ENCODE results near the gene SV2C. TPM values are rescaled to one million over a fixed set of nuclear protein-coding genes. Genes with fewer than 3 reads are reported as not detected.

Gene SV2C
- total and polyA plus RNA-seq, 10 of the 15 experiments (the other 5 are each of a cell fraction or from before 2014, with no cell fraction given): under 0.01 to 1.1 (median 0.63) TPM

DNA sequence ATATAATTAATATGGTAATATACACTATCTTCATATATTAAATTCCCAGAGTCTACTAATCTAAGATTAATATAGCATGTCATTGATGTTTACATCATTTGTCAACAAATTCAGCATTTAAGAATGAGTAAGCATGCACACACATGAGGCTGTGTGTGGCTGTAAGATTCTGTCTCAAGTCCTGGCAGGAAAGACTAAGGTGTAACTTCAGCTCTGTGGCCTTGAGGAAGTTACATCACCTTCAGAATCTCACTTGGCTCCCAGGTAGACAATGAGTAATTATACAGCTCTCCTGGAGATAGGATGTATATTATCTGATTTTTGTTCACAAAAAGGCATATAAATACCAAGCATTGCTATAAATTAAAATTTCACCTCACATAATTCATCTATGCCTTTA lies 200.5 kb downstream of the SV2C start:
- no peaks in the 10 kb centered on the region for H3K79me2 ChIP-seq (ENCODE audit: control insufficient read depth, insufficient read depth, low read length)
- in situ Hi-C loops (cut with MboI): no loop called here
- no peak overlapping the region for H3K4me3 ChIP-seq
- POLR2A ChIA-PET: no interaction called here
- no peaks in the 10 kb centered on the region for H3K4me1 ChIP-seq (ENCODE audit: control insufficient read depth, insufficient read depth, low read length)
- no peaks in the 10 kb centered on the region for H3K36me3 ChIP-seq (ENCODE audit: control insufficient read depth in 2 of 2, insufficient read depth in 2 of 2, low read length in 1 of 2)
- no peak overlapping the region for H2AFZ ChIP-seq (ENCODE audit: control insufficient read depth, low read depth, low read length)
- RAD21 ChIA-PET (ENCODE audit: unreplicated experiment): no interaction called here
- no peak overlapping the region for H3K27ac ChIP-seq (ENCODE audit: control insufficient read depth, insufficient read depth)
- no peaks in the 10 kb centered on the region for H3K27me3 ChIP-seq (replicated peaks in 1 of 2; ENCODE audit: control insufficient read depth in 2 of 2, insufficient read depth in 2 of 2, low read length in 1 of 2)
- no peak overlapping the region for H3K9ac ChIP-seq (ENCODE audit: control insufficient read depth, insufficient read depth, low read length)
- H3K4me2 ChIP-seq (ENCODE audit: control insufficient read depth, insufficient read depth): no peak overlapping the region
- no peaks in the 10 kb centered on the region for H4K20me1 ChIP-seq (ENCODE audit: control insufficient read depth, insufficient read depth)
- FAIRE-seq (no peak), DNase-seq (ENCODE audit: low read depth, low spot score) (no peak), ATAC-seq (no peak)
- SMC1A ChIA-PET (ENCODE audit: uncharacterized antibody, unreplicated experiment): interaction anchor here (1.2 kb wide), 1 partner anchor 259 kb away, joined by 5 read pairs; no protein-coding TSS in a partner anchor
- BruUV-seq (replicated peaks): no TSS peak
- intact Hi-C loops (cut with micrococcal nuclease; ENCODE audit: unreplicated experiment): no loop called here
- CTCF ChIA-PET: interaction anchor here (1.3 to 1.6 kb wide), 3 partner anchors 8 to 22 kb away, joined by 3 to 6 read pairs (median 3); no protein-coding TSS in a partner anchor
- H3K9me3 ChIP-seq (replicated peaks; ENCODE audit: control insufficient read depth, insufficient read depth, low read length): no peaks in the 10 kb centered on the region
- TF ChIP-seq, protein P1, sequence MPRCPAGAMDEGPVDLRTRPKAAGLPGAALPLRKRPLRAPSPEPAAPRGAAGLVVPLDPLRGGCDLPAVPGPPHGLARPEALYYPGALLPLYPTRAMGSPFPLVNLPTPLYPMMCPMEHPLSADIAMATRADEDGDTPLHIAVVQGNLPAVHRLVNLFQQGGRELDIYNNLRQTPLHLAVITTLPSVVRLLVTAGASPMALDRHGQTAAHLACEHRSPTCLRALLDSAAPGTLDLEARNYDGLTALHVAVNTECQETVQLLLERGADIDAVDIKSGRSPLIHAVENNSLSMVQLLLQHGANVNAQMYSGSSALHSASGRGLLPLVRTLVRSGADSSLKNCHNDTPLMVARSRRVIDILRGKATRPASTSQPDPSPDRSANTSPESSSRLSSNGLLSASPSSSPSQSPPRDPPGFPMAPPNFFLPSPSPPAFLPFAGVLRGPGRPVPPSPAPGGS (IDR thresholded peaks at IDR 0.05; ENCODE audit: borderline replicate concordance, insufficient read depth, low read depth, low read length, poor library complexity, severe bottlenecking): no peak
- TF ChIP-seq, protein P2, sequence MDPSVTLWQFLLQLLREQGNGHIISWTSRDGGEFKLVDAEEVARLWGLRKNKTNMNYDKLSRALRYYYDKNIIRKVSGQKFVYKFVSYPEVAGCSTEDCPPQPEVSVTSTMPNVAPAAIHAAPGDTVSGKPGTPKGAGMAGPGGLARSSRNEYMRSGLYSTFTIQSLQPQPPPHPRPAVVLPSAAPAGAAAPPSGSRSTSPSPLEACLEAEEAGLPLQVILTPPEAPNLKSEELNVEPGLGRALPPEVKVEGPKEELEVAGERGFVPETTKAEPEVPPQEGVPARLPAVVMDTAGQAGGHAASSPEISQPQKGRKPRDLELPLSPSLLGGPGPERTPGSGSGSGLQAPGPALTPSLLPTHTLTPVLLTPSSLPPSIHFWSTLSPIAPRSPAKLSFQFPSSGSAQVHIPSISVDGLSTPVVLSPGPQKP (IDR thresholded peaks at IDR 0.05; ENCODE audit: low read depth, low read length): no peak
- TF ChIP-seq RELB (IDR thresholded peaks at IDR 0.05; ENCODE audit: low read depth) (no peak), BMI1 (IDR thresholded peaks at IDR 0.05; ENCODE audit: borderline replicate concordance) (no peak), ZSCAN29 (IDR thresholded peaks at IDR 0.05) (no peak), RCOR1 (conservative IDR thresholded peaks at IDR 0.05; ENCODE audit: low read depth, low read length) (no peak), ASH2L (IDR thresholded peaks at IDR 0.05; ENCODE audit: borderline replicate concordance, low read depth) (no peak), CBX5 (IDR thresholded peaks at IDR 0.05; ENCODE audit: low read depth) (no peak), SMC3 (IDR thresholded peaks at IDR 0.05; ENCODE audit: borderline replicate concordance, low read length) (no peak), EZH2 (IDR thresholded peaks at IDR 0.05; ENCODE audit: borderline replicate concordance, control insufficient read depth, low read depth, low read length) (no peak), YY1 (IDR thresholded peaks at IDR 0.05; ENCODE audit: low read depth, low read length) (no peak), CREM (IDR thresholded peaks at IDR 0.05; ENCODE audit: low read depth) (no peak)
- TF ChIP-seq, protein P3, sequence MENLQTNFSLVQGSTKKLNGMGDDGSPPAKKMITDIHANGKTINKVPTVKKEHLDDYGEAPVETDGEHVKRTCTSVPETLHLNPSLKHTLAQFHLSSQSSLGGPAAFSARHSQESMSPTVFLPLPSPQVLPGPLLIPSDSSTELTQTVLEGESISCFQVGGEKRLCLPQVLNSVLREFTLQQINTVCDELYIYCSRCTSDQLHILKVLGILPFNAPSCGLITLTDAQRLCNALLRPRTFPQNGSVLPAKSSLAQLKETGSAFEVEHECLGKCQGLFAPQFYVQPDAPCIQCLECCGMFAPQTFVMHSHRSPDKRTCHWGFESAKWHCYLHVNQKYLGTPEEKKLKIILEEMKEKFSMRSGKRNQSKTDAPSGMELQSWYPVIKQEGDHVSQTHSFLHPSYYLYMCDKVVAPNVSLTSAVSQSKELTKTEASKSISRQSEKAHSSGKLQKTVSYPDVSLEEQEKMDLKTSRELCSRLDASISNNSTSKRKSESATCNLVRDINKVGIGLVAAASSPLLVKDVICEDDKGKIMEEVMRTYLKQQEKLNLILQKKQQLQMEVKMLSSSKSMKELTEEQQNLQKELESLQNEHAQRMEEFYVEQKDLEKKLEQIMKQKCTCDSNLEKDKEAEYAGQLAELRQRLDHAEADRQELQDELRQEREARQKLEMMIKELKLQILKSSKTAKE (IDR thresholded peaks at IDR 0.05; ENCODE audit: low read depth, poor library complexity, severe bottlenecking): no peak
- TF ChIP-seq, protein P4, sequence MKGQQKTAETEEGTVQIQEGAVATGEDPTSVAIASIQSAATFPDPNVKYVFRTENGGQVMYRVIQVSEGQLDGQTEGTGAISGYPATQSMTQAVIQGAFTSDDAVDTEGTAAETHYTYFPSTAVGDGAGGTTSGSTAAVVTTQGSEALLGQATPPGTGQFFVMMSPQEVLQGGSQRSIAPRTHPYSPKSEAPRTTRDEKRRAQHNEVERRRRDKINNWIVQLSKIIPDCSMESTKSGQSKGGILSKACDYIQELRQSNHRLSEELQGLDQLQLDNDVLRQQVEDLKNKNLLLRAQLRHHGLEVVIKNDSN (IDR thresholded peaks at IDR 0.05; ENCODE audit: borderline replicate concordance, extremely low read length, insufficient read depth, low read depth, low read length): no peak
- TF ChIP-seq, protein P5, sequence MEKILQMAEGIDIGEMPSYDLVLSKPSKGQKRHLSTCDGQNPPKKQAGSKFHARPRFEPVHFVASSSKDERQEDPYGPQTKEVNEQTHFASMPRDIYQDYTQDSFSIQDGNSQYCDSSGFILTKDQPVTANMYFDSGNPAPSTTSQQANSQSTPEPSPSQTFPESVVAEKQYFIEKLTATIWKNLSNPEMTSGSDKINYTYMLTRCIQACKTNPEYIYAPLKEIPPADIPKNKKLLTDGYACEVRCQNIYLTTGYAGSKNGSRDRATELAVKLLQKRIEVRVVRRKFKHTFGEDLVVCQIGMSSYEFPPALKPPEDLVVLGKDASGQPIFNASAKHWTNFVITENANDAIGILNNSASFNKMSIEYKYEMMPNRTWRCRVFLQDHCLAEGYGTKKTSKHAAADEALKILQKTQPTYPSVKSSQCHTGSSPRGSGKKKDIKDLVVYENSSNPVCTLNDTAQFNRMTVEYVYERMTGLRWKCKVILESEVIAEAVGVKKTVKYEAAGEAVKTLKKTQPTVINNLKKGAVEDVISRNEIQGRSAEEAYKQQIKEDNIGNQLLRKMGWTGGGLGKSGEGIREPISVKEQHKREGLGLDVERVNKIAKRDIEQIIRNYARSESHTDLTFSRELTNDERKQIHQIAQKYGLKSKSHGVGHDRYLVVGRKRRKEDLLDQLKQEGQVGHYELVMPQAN (conservative IDR thresholded peaks at IDR 0.05): no peak
